K562 (cell line): ENCODE data around the gene TCEAL8. TPM values are rescaled to one million over a fixed set of nuclear protein-coding genes. Genes with fewer than 3 reads are reported as not detected.

ENCODE experiments used
- AFF4 ChIP-seq: sonication (generic); formaldehyde crosslinking; IDR thresholded peaks from 2 replicates; pipeline ENCODE4 v1.8.0; 2023; ENCODE audit warnings: mild to moderate bottlenecking, missing genetic modification reagents
- CHD4 ChIP-seq: fragments of 200-600 bp; sonication (generic); IDR thresholded peaks from 3 replicates; pipeline ENCODE4 v1.6.1; 2012; ENCODE audit warnings: low read depth, mild to moderate bottlenecking, mixed read lengths, low read length, inconsistent platforms; ENCODE audit not compliant: insufficient read depth, insufficient replicate concordance, poor library complexity, severe bottlenecking
- CTCFL ChIP-seq: IDR thresholded peaks from 2 replicates; pipeline ENCODE4 v1.6.1; 2011; ENCODE audit warnings: borderline replicate concordance, low read depth, mild to moderate bottlenecking, moderate library complexity, low read length; ENCODE audit not compliant: insufficient read depth, poor library complexity, severe bottlenecking
- FOXO4 ChIP-seq: fragments of 450-650 bp; formaldehyde crosslinking; IDR thresholded peaks from 2 replicates; pipeline ENCODE4 v1.4.0; 2020; ENCODE audit warnings: mild to moderate bottlenecking, moderate library complexity
- JUNB ChIP-seq: fragments of 450-650 bp; formaldehyde crosslinking; conservative IDR thresholded peaks from 2 replicates; pipeline ENCODE4 v1.4.0; 2020; ENCODE audit warnings: mild to moderate bottlenecking
- REST ChIP-seq, 2 experiments: fragments of 450-650 bp; formaldehyde crosslinking in 1 of 2; IDR thresholded peaks; 2 replicates each; pipeline versions ENCODE4 v1.4.0 to v1.6.1; 2014 to 2020; ENCODE audit warnings: mild to moderate bottlenecking in 2 of 2, borderline replicate concordance in 1 of 2, low read depth in 1 of 2
- SREBF1 ChIP-seq: fragments of 150-350 bp; IDR thresholded peaks from 2 replicates; pipeline ENCODE4 v1.6.1; 2014; ENCODE audit warnings: antibody characterized with exemption, low read depth, low read length, borderline replicate concordance
- ZNF584 ChIP-seq: fragments of 200-800 bp; sonication (Bioruptor generic); IDR thresholded peaks from 2 replicates; pipeline ENCODE4 v1.6.1; 2016; ENCODE audit warnings: low read depth, mild to moderate bottlenecking, missing genetic modification characterization, missing compliant biosample characterization
- ZNF766 ChIP-seq: fragments of 200-800 bp; sonication (Bioruptor generic); conservative IDR thresholded peaks from 2 replicates; pipeline ENCODE4 v1.6.1; 2016; ENCODE audit warnings: missing genetic modification characterization, missing compliant biosample characterization
- polyA plus RNA-seq, 8 experiments: library from polyadenylated mRNA; depleted of rRNA in 4 of 8; stranded (reverse) in 5 of 8; unstranded in 3 of 8; fragments of >200 nt; fragmentation: Nextera tagmentation in 2 of 8; fragmentation: Illumina TruSeq in 1 of 8; extraction: Ambion mirVana in 2 of 8; extraction: Trizol in 1 of 8; gene quantifications; 2 replicates each; pipeline versions ENCODE4 v1.2.1 to v1.2.3, GENCODE V29; 2011 to 2014; ENCODE audit warnings: inconsistent platforms in 1 of 8, missing spikeins in 1 of 8
- total RNA-seq, 7 experiments: library from RNA; depleted of rRNA in 6 of 7; stranded (reverse); fragments of >200 nt in 6 of 7; fragmentation: Illumina TruSeq in 2 of 7; extraction: Trizol in 2 of 7; gene quantifications; 2 replicates each; pipeline versions ENCODE4 v1.2.1 to v1.2.3, GENCODE V29; 2011 to 2021; ENCODE audit warnings: low replicate concordance in 1 of 7

Gene TCEAL8
- total and polyA plus RNA-seq, 9 of the 15 experiments (the other 6 are each of a cell fraction or from before 2014, with no cell fraction given), result 49.0 to 178 (median 101) TPM

DNA sequence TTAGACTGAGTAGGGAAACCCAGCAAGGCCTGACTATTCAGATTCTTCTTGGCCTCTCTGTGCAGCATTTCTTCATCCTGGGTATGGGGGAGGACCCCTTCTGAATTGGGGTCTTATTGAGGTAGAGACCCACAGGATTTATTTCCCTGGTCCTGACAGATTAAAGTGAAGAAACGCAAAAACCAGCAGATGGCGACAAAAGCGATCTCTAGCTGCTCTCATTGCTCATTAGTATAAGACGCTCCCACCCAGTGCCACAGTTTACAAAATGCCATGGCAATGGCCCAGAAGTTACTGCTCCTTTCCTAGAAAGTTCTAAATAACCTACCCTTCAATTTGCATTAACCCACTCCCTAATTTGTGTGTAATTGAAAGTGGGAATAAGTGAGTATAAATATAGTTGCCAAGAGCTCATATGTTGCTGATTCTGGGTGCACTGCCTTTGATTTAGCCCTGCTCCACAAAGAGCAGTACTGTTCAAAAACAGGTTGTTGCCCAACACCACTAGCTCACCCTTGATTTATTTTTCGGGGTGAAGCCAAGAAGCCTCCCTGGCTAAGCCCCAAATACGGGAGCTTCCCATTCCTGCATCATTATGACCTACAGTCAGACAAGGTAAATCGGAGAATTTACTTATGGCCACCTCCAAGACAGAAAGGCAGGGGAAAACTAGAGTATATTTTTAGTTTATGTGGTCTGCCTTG lies 43.8 kb downstream of the TCEAL8 start (continued):
- TF ChIP-seq FOXO4 (CRISPR knock-in tag), result no peak
- peak; percentile 75; the same call in 1 of the 2 replicates for TF ChIP-seq REST (IDR thresholded peaks at IDR 0.05; ENCODE audit: borderline replicate concordance)
- TF ChIP-seq REST (CRISPR knock-in tag; IDR thresholded peaks at IDR 0.05; ENCODE audit: low read depth), result no peak
- TF ChIP-seq SREBF1, result no peak
- TF ChIP-seq AFF4 (CRISPR knock-in tag), result no peak
- no peak for TF ChIP-seq ZNF766
- no peak for TF ChIP-seq CTCFL
- TF ChIP-seq JUNB (CRISPR knock-in tag), result no peak
- no peak for TF ChIP-seq ZNF584 (CRISPR knock-in tag)
- TF ChIP-seq CHD4, result no peak
